OCI-M1 (cell line): ENCODE results near the gene NT5C.
"Not testable (repeated sequence)": the region's sequence is repeated elsewhere in the genome, so short reads cannot be mapped to it uniquely, and the experiment has no call there.

Source experiments
- DNase-seq: peaks from one replicate; lab custom pipeline; 2025; lab: John Stamatoyannopoulos, UW

Gene NT5C

DNA sequence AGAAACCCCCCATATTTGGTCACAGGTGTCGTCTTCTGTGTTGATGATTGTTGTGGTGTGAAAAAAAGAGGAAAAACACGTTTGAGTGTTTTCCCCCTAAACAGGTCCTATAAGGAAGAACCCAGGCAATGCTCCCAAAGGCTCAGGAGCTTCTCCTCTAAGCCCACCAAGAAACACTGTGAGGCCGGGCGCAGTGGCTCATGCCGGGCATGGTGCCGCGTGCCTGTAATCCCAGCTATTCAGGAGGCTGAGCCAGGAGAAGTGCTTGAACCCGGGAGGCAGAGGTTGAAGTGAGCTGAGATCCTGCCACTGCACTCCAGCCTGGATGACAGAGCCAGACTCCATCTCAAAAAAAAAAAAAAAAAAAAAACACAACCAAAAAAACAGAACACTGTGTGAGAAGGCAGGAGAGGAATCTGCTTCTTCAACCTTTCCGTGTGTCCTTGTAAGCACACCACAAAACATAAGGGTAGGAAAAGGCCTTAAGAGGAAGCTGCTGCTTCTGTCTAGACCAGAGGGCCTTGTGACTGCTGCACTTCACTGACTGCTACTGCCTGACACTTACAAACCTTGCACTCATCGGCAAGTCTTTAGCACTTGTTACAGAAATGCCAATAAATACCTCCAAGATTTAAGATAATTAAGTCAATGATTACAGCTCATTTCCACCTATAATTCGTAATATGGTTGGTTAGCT is 13.4 kb upstream of the NT5C start:
- no peak for DNase-seq

GRCh38 chr17:75142236-75142971 is 10.9 kb upstream of the NT5C start:
- DNase-seq, result no peak

DNA sequence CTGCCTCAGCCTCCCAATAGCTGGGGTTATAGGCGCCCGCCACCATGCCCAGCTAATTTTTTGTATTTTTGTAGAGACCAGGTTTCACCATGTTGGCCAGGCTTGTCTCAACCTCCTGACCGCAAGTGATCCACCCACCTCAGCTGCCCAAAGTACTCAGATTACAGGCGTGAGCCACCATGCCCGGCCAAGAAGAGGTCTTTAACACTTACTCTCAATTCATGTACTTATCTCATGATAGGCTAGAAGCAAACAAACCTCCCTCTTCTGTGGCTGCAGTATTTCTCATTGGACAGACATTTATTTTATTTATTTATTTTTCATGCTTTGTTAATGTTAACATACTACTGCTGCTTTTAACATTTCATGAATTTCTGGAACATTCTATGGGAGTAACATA is 7.0 kb upstream of the NT5C start:
- no peak for DNase-seq

- not testable (repeated sequence) for DNase-seq
Observed at GRCh38 chr17:75137762-75138161, 6.2 kb upstream of the NT5C start.

- no peak for DNase-seq
Observed at GRCh38 chr17:75135946-75136345, 4.4 kb upstream of the NT5C start.

DNA sequence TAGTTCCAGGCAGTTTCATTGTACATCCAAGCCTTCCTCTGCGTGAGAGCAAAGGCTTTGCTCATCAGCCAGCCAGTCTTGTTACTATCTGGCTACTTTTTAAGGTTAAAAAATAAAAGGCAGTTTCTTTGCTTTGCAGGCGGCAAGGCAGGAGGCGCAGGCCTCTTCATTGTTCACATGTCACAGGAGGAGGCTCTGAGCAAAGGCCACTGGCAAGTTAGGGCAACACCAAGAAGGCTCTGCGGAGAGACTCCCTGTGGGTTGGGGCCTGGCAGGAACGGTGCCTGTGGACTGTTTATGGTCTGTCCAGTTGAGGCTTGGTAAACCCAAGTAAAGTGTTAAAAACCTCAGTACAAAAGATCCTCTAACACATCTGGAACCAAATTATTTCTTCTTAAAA is 3.9 kb upstream of the NT5C start:
- no peak for DNase-seq

DNA sequence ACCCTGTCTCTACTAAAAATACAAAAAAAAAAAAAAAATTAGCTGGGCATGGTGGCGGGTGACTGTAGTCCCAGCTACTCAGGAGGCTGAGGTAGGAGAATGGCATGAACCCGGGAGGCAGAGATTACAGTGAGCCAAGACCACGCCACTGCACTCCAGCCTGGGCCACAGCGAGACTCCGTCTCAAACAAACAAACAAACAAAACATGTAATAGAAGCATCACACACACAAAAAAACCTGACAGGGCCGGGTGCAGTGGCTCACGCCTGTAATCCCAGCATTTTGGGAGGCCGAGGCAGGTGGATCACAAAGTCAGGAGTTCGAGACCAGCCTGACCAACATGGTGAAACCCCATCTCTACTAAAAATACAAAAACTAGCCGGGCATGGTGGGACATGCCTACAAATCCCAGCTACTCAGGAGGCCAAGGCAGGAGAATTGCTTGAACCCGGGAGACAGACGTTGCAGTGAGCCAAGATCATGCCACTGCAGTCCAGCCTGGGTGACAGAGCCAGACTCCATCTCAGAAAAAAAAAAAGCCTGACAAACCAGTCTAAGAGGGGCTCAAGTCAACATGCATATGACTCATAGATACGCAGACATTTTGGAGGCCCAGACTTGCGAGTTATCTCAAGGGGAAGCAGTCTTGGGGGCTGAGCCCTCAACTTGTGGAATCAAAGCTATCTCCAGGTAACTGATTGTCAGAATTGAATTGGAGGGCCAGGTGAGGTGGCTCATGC is 2.2 kb upstream of the NT5C start:
- DNase-seq, result not testable (repeated sequence)

DNA sequence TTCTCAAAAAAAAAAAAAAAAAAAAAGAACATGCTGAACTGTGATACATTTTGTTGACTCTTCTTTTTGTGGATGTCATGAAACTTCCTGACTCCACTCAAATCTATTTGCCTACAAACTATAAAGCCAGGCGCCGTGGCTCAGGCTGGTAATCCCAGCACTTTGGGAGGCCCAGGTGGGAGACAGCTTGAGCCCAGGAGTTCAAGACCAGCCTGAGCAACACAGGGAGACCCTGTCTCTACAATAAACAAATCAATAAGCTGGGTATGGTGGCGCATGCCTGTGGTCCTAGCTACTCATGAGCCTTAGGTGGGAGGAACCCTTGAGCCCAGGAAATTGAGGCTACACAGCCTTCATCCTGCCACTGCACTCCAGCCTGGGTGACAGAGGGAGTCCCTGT is 1.5 kb upstream of the NT5C start:
- DNase-seq, result no peak

DNA sequence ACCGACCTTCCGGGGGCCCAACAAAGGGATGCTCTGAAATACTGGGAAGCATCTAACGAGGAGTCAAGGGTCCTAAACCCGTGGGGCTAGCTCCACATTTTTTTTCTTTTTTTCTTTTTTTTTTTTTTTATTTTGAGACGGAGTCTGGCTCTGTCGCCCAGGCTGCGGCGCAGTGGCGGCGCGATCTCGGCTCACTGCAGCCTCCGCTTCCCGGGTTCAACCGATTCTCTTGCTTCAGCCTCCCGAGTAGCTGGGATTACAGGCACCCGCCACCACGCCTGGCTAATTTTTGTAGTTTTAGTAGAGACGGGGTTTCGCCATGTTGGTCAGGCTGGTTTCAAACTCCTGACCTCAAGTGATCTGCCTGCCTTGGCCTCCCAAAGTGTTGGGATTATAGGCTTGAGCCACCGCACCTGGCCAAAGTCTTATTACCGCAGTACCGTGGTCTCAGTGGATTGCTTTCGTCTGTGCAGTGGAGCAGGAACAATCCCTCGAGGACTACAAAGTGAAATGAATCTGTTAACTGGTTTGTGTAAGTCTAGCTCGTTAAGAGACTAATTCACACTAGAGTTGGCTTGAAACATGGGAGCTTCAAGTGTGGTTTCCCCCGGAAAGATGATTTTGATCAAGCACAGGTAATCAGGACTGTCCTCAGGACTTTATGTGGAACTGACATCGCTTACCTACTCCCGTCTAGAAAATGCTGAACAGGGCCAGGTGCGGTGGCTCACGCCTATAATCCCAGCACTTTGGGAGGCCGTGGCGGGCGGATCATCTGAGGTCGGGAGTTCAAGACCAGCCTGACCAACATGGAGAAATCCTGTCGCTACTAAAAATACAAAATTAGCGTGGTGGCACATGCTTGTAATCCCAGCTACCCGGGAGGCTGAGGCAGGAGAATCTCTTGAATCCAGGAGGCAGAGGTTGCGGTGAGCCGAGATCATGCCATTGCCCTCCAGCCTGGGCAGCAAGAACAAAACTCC is 767 bp upstream of the NT5C start:
- DNase-seq, result peak; percentile 11

GRCh38 chr17:75130632-75131277 is 787 bp downstream of the NT5C start:
- peak; percentile 83 for DNase-seq

- DNase-seq, result no peak
Observed at GRCh38 chr17:75130059-75130631, 1.4 kb downstream of the NT5C start.

- DNase-seq, result no peak
Observed at GRCh38 chr17:75129576-75129975, 2.0 kb downstream of the NT5C start.

DNA sequence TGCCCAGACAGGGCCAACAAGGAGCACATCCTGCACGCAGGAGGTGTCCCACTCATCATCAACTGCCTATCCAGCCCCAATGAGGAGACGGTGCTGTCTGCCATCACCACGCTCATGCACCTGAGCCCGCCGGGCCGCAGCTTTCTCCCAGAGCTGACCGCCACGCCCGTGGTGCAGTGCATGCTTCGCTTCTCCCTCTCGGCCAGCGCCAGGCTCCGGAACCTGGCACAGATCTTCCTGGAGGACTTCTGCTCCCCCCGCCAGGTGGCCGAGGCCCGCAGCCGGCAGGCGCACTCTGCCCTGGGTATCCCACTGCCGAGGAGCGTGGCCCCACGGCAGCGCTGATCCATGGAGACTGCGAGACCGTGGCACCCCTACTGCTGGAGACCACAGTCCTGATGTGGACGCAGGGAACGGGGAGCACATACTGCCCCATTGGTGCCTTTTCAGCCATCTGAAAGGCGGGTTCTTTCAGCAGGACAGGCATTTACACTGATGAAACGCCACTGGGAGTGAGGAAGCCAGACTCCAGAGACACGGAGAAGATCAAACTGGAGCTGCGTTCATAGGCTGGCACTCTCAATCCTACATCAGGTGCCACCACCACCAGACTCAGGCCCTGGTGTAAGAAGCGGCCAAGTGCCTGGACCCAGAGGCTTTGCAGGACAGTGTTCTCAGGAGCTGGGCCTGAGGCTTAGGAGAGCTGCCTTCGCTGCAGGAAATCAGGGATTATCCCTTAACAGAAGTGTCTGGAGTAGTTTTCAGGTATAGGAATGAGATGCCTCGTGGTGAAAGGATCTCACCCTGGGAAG is 2.6 kb downstream of the NT5C start:
- DNase-seq, result no peak

DNA sequence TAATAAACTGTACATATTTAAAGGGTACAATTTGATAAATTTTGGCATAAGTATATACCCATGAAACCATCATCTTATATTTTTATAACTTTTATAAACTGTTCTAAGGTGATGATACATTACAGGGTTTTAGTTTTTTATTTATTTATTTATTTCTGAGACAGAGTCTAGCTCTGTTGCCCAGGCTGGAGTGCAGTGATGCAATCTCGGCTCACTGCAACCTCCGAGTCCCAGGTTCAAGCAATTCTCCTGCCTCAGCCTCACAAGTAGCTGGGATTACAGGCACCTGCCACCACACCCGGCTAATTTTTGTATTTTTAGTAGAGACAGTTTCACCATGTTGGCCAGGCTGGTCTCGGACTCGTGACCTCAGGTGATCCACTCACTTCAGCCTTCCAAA is 3.6 kb downstream of the NT5C start:
- DNase-seq, result not testable (repeated sequence)

DNA sequence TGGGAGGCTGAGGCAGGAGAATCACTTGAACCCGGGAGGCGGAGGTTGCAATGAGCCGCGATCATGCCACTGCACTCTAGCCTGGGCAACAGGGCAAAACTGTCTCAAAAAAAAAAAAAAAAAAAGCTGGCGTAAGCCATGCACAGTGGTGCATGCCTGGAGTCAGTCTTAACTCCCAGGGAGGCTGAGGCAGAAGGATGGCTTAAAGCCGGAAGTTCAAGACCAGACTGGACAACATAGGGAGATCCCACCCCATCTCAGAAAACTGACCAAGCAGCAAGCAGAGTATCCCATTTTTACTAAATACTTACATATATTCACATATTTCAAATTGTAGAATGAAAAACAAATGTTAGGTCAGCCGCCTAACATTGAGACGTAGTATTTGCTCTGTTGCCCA is 4.6 kb downstream of the NT5C start:
- DNase-seq, result no peak

GRCh38 chr17:75125984-75126383 is 5.6 kb downstream of the NT5C start:
- DNase-seq, result peak; percentile 8

- DNase-seq, result no peak
Observed at GRCh38 chr17:75124819-75125162, 6.8 kb downstream of the NT5C start.

- DNase-seq, result peak; percentile 81
Observed at GRCh38 chr17:75124041-75124818, 7.3 kb downstream of the NT5C start.

DNA sequence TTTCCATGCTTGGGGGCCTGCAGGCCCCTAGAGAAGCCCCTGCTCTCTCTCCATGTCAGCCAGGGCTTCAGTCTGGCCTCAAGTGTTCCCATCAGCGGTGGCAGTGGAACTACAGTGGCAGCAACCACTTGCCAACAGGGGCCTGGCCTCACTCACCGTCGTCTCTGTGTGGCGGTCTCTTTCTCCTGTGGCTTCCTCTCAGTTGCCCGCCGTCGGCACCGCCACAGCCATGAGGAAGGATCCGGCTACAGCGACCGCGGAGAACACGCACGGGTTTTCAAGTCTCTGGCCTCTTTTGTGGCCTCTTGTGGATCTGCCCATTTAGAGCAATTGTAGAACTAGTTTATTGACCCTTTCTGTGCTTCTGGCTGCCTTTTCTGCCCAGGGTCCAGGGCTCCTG is 13.2 kb downstream of the NT5C start:
- no peak for DNase-seq
